Activated CD8-positive, alpha-beta T cell treated with anti-CD3 and anti-CD28 coated beads for 36 hours (primary cell): ENCODE measurements around the gene CHD6. TPM values are rescaled to one million over a fixed set of nuclear protein-coding genes. Genes with fewer than 3 reads are reported as not detected.

Experiments
- ATAC-seq: fragments of 200-7000 bp; cut with Tn5 transposase; one replicate; pipeline ENCODE4 v1.10.0; 2021; ENCODE audit warnings: mild to moderate bottlenecking, moderate library complexity
- CTCF ChIA-PET: fragments of 350-600 bp; sonication (Branson Sonifier 250); formaldehyde crosslinking; loops from one replicate; lab custom pipeline; 2021; ENCODE audit warnings: antibody characterized with exemption; lab: Charles Lee
- POLR2A ChIA-PET: fragments of 350-600 bp; sonication (Branson Sonifier 250); formaldehyde crosslinking; loops from one replicate; lab custom pipeline; 2021; ENCODE audit warnings: antibody characterized with exemption; lab: Charles Lee
- DNase-seq: peaks from one replicate; pipeline ENCODE4 v3.0.0-alpha.2; 2020
- H3K27ac Mint-ChIP-seq: one replicate; pipeline ENCODE4 v1.8.0; 2021; ENCODE audit warnings: mild to moderate bottlenecking, mixed read lengths
- H3K27me3 Mint-ChIP-seq: one replicate; pipeline ENCODE4 v1.8.0; 2021; ENCODE audit warnings: mixed read lengths
- H3K36me3 Mint-ChIP-seq: one replicate; pipeline ENCODE4 v1.8.0; 2021; ENCODE audit warnings: low read depth, mixed read lengths
- H3K4me1 Mint-ChIP-seq: one replicate; pipeline ENCODE4 v1.8.0; 2021; ENCODE audit warnings: low read depth, mixed read lengths
- H3K4me3 Mint-ChIP-seq: one replicate; pipeline ENCODE4 v1.8.0; 2021; ENCODE audit warnings: mild to moderate bottlenecking, moderate library complexity, mixed read lengths
- H3K9me3 Mint-ChIP-seq: one replicate; pipeline ENCODE4 v1.8.0; 2021; ENCODE audit warnings: mixed read lengths
- intact Hi-C: fragments of 100-400 bp; cut with micrococcal nuclease; formaldehyde crosslinking; loops from one replicate; pipeline ENCODE4 v1.10.0; 2022
- total RNA-seq, 2 experiments: library from RNA; stranded (reverse); gene quantifications; one replicate each; pipeline ENCODE4 v1.2.3, GENCODE V29; 2021
- TF ChIP-seq, protein P1 (sequence below): fragments of 200-600 bp; IDR thresholded peaks from one replicate; pipeline ENCODE4 v1.8.0; 2022; ENCODE audit warnings: antibody characterized with exemption, mild to moderate bottlenecking

Gene CHD6
- total RNA-seq, 2 experiments from 2014 or later: 25.4 to 28.2 TPM

DNA sequence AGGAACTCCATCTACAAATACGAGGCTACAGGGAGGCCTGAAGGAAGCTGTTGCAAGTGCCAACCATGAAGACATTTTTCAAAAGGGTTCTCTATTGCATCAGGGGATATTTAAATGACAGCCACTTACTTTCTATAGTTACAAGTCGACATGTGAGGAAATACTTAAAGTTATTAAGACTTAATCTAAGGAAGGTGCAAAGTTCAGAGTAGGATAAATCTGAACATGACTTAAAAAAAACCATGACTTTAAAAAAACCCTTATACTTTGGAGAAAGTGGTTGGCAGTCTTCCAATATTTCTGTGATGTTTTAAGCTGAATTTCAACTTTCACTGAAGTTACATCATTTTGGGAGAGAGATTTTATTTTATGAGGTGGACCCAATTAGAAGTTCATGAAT is 195.2 kb downstream of the CHD6 start:
- H3K4me1 Mint-ChIP-seq: peaks cover 4% of the 10 kb centered on the region
- H3K4me3 Mint-ChIP-seq: no peak overlapping the region
- TF ChIP-seq, protein P1, sequence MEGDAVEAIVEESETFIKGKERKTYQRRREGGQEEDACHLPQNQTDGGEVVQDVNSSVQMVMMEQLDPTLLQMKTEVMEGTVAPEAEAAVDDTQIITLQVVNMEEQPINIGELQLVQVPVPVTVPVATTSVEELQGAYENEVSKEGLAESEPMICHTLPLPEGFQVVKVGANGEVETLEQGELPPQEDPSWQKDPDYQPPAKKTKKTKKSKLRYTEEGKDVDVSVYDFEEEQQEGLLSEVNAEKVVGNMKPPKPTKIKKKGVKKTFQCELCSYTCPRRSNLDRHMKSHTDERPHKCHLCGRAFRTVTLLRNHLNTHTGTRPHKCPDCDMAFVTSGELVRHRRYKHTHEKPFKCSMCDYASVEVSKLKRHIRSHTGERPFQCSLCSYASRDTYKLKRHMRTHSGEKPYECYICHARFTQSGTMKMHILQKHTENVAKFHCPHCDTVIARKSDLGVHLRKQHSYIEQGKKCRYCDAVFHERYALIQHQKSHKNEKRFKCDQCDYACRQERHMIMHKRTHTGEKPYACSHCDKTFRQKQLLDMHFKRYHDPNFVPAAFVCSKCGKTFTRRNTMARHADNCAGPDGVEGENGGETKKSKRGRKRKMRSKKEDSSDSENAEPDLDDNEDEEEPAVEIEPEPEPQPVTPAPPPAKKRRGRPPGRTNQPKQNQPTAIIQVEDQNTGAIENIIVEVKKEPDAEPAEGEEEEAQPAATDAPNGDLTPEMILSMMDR: no peak
- H3K27me3 Mint-ChIP-seq: no peaks in the 10 kb centered on the region
- ChIA-PET POLR2A (no interaction called here), CTCF (no interaction called here)
- intact Hi-C loops: no loop called here
- peak overlapping the region; percentile 13 for H3K27ac Mint-ChIP-seq
- DNase-seq (no peak), ATAC-seq (no peak)
- H3K9me3 Mint-ChIP-seq: no peaks in the 10 kb centered on the region
- peaks cover 42% of the 10 kb centered on the region for H3K36me3 Mint-ChIP-seq

DNA sequence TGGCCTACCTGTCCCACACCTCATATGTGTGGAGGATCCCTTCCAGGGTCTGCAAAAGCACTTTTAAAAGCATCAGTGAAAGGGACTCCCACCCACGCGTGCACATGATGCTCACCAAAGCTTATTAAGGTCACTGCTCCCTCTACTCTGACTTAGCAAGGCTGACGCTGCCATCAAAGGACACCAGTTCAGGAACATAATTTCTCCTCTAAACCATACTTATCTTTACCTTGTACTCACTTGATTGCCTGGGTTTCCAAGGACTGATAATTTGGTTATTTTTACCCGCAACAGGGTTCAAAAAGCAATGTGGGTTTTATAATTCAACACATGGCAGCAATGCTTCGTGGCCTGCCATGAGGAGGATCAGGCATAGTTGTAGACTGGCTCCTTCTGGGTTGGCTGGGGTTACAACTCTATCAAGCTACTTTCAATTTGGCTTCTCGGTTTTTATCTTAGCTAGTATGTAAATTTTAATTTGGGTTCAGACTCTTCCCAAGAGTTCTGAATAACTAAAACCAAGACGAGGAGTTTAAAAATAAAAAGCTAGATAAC is 199.4 kb downstream of the CHD6 start:
- Mint-ChIP-seq H3K27me3 (no peaks in the 10 kb centered on the region), H3K36me3 (peaks cover 35% of the 10 kb centered on the region), H3K27ac (no peak overlapping the region), H3K4me3 (no peak overlapping the region), H3K9me3 (no peaks in the 10 kb centered on the region), H3K4me1 (peaks cover 1% of the 10 kb centered on the region)
- POLR2A ChIA-PET: no interaction called here
- TF ChIP-seq, protein P1: no peak
- ATAC-seq: no peak
- CTCF ChIA-PET: interaction anchor here (0.6 kb wide), 1 partner anchor 201 kb away, joined by 4 read pairs; no protein-coding TSS in a partner anchor
- intact Hi-C loops: no loop called here
- no peak for DNase-seq

DNA sequence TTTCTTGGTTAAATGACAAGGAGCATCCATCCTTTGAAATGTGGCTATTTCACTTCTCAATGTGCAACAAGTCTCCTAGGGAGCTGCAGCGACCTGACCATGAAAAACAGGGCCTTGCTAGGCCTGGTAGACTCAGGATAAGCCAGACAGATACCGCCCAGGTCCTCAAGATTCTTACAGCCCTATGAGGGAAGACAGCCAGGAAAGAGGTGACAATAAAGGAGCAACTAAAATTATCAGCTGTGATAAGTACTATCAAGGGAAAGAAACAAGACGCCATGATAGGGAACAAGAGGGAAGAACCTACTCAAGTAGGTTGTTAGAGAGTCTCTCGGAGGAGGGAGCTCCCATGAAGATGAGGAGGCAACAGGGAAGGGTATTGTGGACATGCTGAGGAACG is 200.1 kb downstream of the CHD6 start:
- CTCF ChIA-PET: interaction anchor here (0.6 kb wide), 1 partner anchor 202 kb away, joined by 4 read pairs; no protein-coding TSS in a partner anchor
- no peak for DNase-seq

DNA sequence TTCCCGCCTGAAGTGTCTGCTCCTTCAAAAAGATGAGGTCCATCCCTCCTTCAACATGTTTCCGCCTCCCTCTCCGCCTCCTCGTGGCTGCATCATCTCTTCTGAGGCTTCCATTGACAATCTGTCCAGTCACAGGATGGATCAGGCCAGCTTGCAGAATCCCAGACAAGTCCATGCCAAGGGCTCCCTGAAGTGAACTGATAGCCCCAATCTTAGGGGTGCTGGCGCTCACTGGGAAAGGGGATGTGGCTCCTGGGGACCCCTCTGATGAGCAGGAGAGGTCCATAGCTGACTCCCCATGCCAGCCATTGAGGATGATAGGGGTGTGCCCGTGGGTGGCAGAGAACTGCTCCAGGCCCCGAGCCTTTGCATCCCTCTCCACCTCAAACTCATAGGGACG is 203.0 kb downstream of the CHD6 start:
- ATAC-seq (no peak), DNase-seq (no peak)
- TF ChIP-seq, protein P1: no peak
- no peak overlapping the region for H3K4me3 Mint-ChIP-seq
- H3K27me3 Mint-ChIP-seq: no peaks in the 10 kb centered on the region
- H3K9me3 Mint-ChIP-seq: no peaks in the 10 kb centered on the region
- peaks cover 18% of the 10 kb centered on the region for H3K36me3 Mint-ChIP-seq
- ChIA-PET CTCF (no interaction called here), POLR2A (no interaction called here)
- peak overlapping the region; percentile 6 for H3K27ac Mint-ChIP-seq
- no peaks in the 10 kb centered on the region for H3K4me1 Mint-ChIP-seq
- intact Hi-C loops: no loop called here

More for the DNA sequence above, 200.1 kb downstream of the CHD6 start:
- Mint-ChIP-seq H3K4me1 (peaks cover 1% of the 10 kb centered on the region), H3K27me3 (no peaks in the 10 kb centered on the region), H3K9me3 (no peaks in the 10 kb centered on the region), H3K27ac (peak overlapping the region; percentile 6), H3K36me3 (peaks cover 37% of the 10 kb centered on the region), H3K4me3 (no peak overlapping the region)
- no peak for ATAC-seq
- TF ChIP-seq, protein P1: no peak
- intact Hi-C loops: no loop called here
- POLR2A ChIA-PET: no interaction called here

DNA sequence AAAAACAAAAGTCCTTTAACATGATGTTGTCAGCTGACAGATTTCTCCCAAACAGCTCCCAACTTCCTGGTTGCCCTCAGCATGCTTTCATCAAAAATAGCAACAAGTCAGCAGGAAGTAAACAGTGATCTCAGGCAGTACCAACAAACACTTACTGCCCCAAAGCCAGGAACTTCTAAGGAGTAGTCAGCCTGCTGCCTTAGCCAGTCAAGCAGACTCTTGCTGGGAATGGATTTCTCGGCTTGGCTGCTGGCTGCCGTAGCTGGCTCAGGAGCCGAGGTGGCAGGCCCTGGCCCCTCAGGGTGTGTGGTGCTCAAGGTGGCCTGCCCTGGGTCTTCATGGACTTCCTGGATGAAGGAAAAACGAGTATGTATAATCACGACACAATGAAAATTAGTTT is 205.0 kb downstream of the CHD6 start:
- DNase-seq (no peak), ATAC-seq (no peak)
- no peak overlapping the region for H3K4me3 Mint-ChIP-seq
- no peaks in the 10 kb centered on the region for H3K27me3 Mint-ChIP-seq
- H3K27ac Mint-ChIP-seq: no peak overlapping the region
- H3K4me1 Mint-ChIP-seq: peaks cover 13% of the 10 kb centered on the region
- H3K9me3 Mint-ChIP-seq: no peaks in the 10 kb centered on the region
- CTCF ChIA-PET: interaction anchor here (1.4 kb wide), 1 partner anchor 8 kb away, joined by 4 read pairs; no protein-coding TSS in a partner anchor
- H3K36me3 Mint-ChIP-seq: peaks cover 15% of the 10 kb centered on the region
- POLR2A ChIA-PET: no interaction called here
- intact Hi-C loops: loop anchor here (5.0 kb wide), 1 partner anchor 71 kb away; the partner anchor contains the start of gene LPIN3
- TF ChIP-seq, protein P1: no peak
